AG08395 (cell line): ENCODE data around the gene GPR137.
A peak's percentile ranks its signal among the peaks of the same experiment; 100 is the strongest.

Source experiments
- DNase-seq: peaks from one replicate; pipeline ENCODE4 v3.0.0; 2012; ENCODE audit warnings: mixed read lengths, low spot score

Gene GPR137

DNA sequence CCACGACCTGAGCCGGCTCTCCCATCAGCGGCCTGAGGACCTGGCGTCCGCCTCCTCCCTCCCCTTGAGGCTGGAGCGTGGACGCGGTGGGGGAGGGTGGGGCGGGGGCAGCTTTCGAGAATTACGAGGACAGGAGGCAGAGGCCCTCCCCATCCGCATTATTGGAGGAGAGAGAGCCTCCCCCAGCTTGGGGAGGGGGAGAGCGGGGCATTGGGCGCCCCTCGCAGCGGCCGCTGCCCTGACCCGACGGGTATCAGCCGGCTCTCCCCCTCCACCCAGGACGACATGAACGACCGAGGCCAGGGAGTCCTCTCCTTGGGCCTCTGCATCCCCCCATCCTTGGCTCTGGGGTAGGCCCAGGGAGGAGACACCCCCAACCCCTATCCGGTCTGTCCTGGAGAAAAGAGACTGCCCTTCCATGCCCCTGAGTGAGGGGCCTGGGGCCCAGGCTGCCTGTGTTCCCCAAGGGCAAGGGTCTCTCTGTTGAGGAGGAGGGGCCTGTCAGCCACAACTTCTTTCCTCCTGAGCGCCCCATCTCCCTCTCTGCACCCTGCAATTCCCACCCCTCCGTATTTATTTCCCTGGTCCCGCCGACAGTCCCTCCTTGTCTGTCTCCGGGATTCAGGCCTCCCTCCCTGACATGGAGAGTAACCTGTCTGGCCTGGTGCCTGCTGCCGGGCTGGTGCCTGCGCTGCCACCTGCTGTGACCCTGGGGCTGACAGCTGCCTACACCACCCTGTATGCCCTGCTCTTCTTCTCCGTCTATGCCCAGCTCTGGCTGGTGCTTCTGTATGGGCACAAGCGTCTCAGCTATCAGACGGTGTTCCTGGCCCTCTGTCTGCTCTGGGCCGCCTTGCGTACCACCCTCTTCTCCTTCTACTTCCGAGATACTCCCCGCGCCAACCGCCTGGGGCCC is 495 bp downstream of the GPR137 start:
- no peak for DNase-seq

DNA sequence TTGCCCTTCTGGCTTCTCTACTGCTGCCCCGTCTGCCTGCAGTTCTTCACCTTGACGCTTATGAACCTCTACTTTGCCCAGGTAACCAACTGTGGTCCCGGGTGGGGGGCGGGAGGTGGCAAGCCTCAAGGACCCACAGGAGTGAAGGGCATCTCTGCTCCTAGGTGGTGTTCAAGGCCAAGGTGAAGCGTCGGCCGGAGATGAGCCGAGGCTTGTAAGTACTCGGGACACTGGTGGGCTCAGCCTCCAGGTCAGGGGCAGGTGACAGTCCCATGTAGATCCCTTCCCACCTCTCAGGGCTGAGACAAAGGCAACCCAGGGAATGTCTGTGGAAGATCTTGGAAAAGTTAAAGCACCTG is 1.1 kb downstream of the GPR137 start:
- DNase-seq = no peak

DNA sequence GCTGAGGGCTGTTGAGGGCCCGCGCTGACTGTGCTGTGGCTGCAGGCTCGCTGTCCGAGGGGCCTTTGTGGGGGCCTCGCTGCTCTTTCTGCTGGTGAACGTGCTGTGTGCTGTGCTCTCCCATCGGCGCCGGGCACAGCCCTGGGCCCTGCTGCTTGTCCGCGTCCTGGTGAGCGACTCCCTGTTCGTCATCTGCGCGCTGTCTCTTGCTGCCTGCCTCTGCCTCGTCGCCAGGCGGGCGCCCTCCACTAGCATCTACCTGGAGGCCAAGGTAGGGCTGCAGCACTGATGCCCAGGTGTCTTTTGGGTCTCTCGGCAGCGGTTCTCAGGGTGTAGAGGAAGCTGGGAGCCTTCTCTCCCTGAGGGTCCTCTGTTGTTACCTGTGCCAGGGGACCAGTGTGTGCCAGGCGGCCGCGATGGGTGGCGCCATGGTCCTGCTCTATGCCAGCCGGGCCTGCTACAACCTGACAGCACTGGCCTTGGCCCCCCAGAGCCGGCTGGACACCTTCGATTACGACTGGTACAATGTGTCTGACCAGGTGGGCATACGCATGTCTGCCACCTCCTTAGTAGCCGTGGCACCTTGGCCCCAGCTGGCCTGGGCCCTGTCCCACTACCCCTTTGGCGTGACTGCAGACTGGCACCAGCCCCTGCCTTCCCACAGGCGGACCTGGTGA is 2.2 kb downstream of the GPR137 start:
- no peak for DNase-seq

DNA sequence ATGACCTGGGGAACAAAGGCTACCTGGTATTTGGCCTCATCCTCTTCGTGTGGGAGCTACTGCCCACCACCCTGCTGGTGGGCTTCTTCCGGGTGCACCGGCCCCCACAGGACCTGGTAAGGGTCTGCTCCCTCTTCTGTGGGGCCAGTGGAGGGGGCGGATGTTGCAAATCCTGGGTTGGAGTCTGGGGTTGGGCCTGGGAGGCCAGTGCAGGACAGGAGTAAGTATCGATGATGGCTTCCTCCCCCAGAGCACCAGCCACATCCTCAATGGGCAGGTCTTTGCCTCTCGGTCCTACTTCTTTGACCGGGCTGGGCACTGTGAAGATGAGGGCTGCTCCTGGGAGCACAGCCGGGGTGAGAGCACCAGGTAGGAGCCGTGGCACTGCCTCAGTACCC is 2.7 kb downstream of the GPR137 start:
- no peak for DNase-seq

DNA sequence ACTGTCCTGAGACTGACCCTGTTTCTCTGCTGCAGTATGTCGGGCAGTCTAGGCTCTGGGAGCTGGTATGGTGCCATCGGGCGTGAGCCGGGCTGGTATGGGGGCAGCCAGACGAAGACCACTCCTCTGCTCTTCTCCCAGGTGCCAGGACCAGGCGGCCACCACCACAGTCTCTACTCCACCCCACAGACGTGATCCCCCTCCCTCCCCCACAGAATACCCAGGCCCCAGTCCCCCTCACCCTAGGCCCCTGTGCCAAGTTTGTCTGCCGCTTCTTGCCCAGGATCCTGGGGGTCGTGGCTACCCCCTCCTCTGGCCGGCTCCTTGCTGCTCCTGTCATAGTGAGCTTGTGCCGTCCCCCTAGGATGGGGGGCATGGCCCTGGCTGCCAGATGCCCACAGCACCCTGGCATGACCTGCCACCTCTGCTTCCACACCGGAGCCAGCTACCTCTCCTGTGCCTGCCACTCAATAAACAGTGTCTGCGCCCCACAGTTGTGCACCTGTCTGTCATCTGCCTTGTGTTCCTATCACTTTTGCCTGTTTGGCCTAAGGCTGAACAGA is 3.4 kb downstream of the GPR137 start:
- DNase-seq = no peak

DNA sequence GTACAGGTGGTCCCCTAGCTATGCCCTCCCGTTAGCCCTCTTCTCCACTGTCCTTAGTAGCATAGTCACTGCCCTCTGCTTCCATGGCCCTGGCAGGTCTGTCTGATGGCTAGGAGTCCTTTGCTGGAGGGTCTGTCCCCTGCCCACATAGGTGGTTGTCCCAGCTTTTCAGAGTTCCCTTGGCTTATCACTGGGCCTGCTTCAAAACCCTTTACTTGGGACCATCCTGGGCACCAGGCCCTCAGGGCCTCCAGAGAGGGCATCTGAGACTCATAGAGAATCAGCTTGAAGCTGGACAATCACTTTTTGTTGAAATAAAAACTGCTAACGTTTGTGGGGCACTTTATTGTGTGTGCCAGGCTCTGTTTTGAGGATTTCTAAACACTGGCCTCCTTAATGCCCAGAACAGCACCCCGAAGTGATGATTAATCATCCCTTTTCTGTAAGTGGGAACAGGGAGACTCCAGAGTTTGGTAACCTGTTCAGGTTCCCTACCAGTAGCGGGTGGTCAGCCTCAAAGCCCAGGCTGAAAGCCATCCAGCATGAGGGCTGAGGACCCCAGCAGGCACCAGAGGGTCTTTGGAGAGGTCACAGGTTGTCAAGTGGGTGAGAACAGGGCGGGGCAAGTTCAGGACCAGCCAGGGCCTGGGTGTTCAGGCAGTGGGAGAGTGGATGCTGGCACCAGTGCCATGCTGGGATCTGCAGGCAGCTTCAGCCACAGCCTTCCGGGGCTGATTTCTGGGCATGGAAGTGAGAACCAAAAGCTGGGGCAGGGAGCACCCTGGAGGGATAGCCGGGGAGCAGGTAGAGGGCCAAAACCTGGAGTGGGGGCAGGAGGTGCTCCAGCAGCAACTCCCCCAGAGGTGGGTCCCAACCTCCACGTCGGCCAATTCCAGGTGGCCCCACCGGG is 5.0 kb downstream of the GPR137 start:
- no peak for DNase-seq

DNA sequence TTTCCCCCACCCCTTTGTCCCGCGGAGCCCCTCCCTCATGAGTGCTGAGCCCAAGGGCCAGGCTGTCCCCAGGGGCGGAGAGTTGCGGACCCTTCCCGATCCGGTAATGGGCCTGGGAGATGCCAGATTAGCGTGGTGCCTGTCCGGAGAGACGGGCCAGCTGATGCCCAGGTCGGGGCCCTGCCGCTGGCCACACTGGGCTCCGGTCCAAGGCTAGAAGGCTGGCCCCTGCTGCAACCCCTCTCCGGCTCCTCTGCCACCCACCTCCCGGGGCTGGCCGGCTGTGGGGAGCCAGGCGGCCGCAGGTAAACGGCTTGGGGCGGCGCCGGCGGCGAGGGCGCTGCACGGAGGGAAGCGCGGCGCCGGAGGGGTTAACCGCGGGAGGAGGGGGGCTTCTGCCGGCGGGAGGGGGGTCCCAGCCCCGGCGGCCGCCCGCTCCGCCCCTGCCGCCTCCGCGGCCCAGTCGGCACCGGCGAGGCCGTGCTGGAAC is 5.7 kb downstream of the GPR137 start, which contains the start of gene KCNK4:
TSS of gene KCNK4 (plus strand) at position 41 of the 490 bp plus-strand sequence. CDS start 1,717 bp downstream, outside the sequence.
- no peak for DNase-seq

DNA sequence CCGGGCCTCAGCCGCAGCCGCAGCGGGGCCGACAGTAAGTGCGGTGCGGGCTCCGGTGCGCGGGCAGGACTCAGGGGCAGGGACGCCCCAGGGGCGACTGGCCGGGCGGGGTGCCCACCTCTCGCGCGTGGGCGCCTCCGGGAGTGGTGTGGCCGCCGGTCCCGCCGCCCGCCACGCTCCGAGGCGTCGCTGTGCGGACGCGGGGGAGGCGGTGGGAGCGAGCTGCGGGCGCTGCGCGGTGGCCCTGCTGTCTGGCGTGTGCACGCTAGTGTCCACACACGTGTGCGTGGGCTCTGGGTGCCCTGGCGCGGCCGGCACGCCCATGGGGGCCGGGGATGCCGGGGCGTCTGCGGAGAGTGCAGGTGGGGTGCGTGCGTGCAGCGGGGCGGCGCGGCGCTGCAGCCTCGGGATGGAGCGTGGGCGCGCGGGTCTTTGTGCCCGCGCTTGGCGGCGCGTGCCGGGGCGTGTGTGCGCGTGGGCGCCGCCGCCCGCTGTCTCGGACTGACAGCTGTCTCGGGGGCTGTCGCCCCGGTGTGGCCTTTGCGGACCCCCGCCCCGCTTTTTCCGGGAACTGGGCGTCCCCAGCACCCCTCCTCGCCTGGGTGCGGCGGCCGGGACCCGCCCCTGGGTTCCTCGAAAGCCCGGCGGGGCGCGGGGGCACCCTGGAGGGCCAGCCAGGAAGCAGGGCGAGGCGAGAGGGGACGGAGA is 6.3 kb downstream of the GPR137 start:
- DNase-seq = no peak

DNA sequence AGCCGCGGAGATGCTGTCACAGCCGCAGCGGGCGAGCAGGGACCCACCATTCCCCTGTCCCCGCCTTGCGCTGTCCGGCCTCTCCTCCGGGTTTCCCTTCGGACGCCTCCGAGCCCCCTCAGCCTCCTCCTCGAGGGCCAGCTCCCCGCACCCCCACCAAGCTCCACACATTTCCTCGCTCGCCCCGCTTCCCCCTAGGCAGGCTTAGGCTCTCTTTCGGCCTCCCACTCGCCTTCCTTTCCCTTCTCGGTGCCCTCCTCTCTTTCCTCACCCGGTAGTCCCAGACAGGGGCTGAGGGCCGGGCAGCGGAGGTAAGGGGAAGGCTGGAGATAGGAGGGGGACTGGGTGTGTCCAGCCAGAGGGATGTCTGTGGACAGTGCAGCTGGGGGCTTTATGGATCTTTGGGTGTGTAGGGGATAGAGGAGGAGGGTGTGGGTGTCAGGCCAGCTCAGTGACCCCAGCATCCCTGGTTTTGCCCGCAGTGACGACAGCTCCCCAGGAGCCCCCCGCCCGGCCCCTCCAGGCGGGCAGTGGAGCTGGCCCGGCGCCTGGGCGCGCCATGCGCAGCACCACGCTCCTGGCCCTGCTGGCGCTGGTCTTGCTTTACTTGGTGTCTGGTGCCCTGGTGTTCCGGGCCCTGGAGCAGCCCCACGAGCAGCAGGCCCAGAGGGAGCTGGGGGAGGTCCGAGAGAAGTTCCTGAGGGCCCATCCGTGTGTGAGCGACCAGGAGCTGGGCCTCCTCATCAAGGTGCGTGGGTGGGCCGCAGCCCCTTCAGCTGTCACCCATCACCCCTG is 7.0 kb downstream of the GPR137 start:
- DNase-seq = no peak

DNA sequence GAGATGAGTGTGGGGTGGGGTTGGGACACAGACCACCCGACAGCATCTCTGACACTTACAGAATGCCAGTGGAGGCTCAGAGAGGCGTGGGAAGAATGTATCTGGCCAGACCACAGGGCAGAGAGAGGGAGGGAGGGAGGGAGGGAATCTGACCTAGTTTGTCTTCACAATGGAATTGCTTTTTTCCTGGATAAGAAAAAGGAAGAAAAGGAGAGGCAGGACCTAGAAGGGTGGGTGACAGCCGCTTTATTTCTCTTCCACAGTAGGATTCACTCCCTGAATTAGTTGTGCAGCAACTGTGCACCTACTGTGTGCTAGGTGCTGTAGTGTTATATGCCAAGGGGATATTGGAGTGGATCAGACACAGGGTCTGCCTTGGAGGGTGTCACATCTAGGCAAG is 9.1 kb downstream of the GPR137 start:
- peak; percentile 61 for DNase-seq

DNA sequence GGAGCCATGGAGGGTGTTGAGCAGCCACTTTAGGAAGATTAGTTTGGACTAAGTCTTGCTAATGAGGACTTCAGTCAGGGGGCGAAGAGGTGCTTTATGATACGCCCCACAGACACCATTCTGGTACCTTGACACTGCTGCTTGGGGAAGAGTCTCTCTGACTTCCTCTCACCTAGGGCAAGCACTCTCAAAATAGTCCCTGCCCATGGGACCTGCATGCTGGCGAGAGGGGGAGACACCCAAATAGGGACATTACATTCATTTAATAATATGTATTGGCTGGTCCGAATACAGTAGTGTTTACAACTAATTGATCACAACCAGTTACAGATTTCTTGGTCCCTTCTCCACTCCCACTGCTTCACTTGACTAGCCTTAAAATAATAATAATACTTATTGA is 10.1 kb downstream of the GPR137 start:
- DNase-seq = no peak

DNA sequence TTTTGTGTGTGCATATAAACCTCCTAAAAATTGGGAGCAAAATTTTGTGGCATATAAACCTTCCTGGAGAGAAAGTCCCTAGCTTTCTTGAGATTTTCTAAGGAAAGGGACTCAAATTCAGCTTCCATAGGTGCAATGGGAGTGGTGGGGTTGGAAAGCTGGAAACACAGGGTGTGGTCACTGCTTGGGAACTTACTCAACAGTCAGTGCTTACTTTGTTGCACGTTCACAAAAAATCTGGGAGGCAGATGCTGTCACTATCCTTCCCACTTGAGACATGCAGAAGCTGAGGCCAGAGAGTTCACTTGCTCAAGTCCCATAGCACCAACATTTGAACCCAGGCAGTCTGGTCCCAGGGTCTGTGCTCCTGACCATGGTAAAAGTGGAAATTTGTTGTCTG is 10.6 kb downstream of the GPR137 start:
- DNase-seq = peak; percentile 29

DNA sequence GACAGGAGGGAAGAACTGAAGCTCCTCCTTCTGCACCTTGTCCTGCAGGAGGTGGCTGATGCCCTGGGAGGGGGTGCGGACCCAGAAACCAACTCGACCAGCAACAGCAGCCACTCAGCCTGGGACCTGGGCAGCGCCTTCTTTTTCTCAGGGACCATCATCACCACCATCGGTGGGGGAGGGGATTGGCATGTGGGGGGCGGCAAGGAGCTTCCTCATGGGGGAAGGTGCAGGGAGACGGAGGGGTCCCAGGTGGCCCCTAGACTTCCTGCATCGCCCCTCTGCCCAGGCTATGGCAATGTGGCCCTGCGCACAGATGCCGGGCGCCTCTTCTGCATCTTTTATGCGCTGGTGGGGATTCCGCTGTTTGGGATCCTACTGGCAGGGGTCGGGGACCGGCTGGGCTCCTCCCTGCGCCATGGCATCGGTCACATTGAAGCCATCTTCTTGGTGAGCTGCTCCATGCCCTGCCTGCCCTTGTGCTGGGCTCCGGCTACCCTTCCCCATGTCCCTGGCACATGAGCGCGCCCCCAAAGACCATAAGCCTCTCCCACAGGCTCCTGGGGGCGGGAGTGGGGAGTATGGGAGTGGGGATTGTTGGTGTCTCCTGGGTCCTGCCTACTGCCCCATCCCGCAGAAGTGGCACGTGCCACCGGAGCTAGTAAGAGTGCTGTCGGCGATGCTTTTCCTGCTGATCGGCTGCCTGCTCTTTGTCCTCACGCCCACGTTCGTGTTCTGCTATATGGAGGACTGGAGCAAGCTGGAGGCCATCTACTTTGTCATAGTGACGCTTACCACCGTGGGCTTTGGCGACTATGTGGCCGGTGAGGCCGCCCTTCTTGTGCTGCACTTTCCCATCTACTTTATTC is 11.4 kb downstream of the GPR137 start:
- no peak for DNase-seq

DNA sequence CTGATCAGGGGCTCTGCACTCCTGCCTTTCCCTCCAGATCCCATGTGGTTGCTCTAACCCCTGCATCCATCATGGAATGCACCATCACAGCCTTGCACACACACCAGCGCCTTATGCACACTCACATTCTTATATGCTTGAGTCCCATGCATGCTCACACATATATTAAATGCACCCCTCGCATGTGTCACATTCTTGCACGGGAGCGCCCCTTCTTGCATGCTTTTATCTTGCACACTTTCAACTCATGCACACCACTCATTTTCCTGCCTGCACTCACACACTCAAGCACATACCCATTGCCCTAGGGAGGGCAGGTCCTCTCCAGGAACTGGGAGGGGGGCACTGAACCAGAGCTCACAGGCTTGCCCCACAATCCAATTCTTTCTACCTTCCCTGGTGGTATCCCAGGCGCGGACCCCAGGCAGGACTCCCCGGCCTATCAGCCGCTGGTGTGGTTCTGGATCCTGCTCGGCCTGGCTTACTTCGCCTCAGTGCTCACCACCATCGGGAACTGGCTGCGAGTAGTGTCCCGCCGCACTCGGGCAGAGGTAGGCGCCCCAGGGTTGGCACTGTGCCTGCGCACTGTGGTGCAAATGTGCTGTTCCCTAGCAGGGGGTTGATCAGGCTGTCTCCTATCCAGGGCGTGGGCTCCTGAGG is 12.2 kb downstream of the GPR137 start:
- DNase-seq = no peak

DNA sequence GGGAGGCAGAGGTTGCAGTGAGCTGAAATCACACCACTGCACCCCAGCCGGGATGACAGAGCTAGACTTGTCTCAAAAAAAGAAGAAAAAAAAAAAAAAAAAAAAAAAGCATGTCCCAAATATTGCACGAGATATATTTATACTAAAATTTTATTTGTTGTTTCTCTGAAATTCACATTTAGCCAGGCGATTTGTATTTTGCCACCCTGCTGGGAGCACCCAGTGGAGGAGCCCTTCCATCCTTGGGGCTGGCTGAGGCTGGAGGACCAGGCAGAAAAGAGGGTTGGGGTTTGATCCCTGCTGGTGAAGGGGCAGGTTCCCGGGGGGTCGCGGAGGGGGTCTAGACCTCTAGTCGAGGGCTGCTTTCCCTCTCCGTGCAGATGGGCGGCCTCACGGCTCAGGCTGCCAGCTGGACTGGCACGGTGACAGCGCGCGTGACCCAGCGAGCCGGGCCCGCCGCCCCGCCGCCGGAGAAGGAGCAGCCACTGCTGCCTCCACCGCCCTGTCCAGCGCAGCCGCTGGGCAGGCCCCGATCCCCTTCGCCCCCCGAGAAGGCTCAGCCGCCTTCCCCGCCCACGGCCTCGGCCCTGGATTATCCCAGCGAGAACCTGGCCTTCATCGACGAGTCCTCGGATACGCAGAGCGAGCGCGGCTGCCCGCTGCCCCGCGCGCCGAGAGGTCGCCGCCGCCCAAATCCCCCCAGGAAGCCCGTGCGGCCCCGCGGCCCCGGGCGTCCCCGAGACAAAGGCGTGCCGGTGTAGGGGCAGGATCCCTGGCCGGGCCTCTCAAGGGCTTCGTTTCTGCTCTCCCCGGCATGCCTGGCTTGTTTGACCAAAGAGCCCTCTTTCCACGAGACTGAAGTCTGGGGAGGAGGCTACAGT is 13.6 kb downstream of the GPR137 start:
- DNase-seq = peak; percentile 55

DNA sequence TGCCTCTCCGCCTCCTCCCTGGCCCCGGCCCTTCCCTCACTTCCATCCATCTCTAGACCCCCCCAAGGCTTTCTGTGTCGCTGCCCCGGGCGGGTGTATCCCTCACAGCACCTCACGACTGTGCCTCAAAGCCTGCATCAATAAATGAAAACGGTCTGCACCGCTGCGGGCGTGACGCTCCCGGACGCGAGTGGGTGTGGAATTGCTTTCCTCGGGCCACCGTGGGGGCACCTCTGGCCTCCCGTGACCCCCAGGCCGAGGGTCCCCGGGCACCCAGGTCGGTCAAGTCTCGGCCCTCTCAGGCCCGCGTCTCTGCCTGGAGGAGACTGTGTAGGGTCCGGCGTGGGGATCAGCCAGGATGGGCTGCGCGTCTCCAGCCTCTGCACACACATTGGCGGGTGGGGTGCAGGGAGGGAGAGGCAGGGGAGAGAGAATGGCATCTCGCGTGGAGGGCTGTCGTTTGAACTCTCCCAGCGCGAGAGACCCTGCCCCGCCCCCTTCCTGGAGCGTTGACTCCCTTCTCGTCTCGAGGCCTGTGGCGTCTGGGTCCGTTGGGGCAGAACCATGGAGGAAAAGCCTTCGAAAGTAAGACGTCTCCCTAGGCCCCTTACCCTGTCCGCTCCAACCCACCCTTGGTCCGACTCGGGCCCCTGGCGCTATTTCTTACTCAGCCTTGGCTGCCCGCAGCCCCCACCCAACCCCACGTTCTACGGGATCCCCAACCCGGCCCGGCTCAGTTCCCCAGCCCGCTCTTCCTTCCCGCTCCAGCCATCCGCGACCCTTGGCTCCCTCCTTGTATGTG is 14.4 kb downstream of the GPR137 start, which contains the start of gene CATSPERZ:
TSS of gene CATSPERZ (plus strand) at position 512 of the 802 bp plus-strand sequence. CDS start at position 565, 53 bp downstream.
- DNase-seq = no peak
